GM23338 (cell line): ENCODE results near the gene CRHR1. TPM values are rescaled to one million over a fixed set of nuclear protein-coding genes. Genes with fewer than 3 reads are reported as not detected.

Source experiments
- ATAC-seq: fragments of 200-7000 bp; cut with Tn5 transposase; 3 replicates; pipeline ENCODE4 v1.9.1; 2020
- DNase-seq: peaks from one replicate; pipeline ENCODE4 v3.0.0-alpha.2; 2015; ENCODE audit warnings: low spot score
- H2AFZ ChIP-seq: fragments of 200-600 bp; sonication (generic); 2 replicates; pipeline ENCODE4 v1.8.0; 2016; ENCODE audit warnings: antibody characterized with exemption, mild to moderate bottlenecking, moderate library complexity
- H3F3A ChIP-seq: fragments of 200-600 bp; sonication (generic); replicated peaks from 2 replicates; pipeline ENCODE4 v1.8.0; 2017; ENCODE audit warnings: antibody characterized with exemption, mixed run types, low read depth
- H3K27ac ChIP-seq: fragments of 200-600 bp; sonication (generic); 2 replicates; pipeline ENCODE4 v1.6.1; 2016; ENCODE audit warnings: low read depth
- H3K27me3 ChIP-seq: fragments of 200-600 bp; sonication (generic); 2 replicates; pipeline ENCODE4 v1.8.0; 2016; ENCODE audit warnings: mild to moderate bottlenecking, mixed run types, moderate library complexity; ENCODE audit not compliant: insufficient read depth
- H3K36me3 ChIP-seq: fragments of 200-600 bp; sonication (generic); 2 replicates; pipeline ENCODE4 v1.8.0; 2016; ENCODE audit warnings: mild to moderate bottlenecking; ENCODE audit not compliant: insufficient read depth
- H3K4me1 ChIP-seq: fragments of 200-600 bp; sonication (generic); 2 replicates; pipeline ENCODE4 v1.8.0; 2016; ENCODE audit warnings: mild to moderate bottlenecking, moderate library complexity; ENCODE audit not compliant: insufficient read depth
- H3K4me2 ChIP-seq: fragments of 200-600 bp; sonication (generic); 2 replicates; pipeline ENCODE4 v1.7.1; 2017; ENCODE audit warnings: mixed run types
- H3K4me3 ChIP-seq: fragments of 200-600 bp; sonication (generic); 2 replicates; pipeline ENCODE4 v1.6.1; 2016; ENCODE audit warnings: mixed run types
- H3K79me2 ChIP-seq: fragments of 200-600 bp; sonication (generic); replicated peaks from 2 replicates; pipeline ENCODE4 v1.8.0; 2017; ENCODE audit warnings: mild to moderate bottlenecking; ENCODE audit not compliant: insufficient read depth
- H3K9me2 ChIP-seq: fragments of 200-600 bp; sonication (generic); 2 replicates; pipeline ENCODE4 v1.8.0; 2017; ENCODE audit not compliant: insufficient read depth
- H4K20me1 ChIP-seq: fragments of 200-600 bp; sonication (generic); replicated peaks from 2 replicates; pipeline ENCODE4 v1.8.0; 2017; ENCODE audit warnings: mild to moderate bottlenecking; ENCODE audit not compliant: insufficient read depth
- H3K27ac Mint-ChIP-seq: 2 replicates; pipeline ENCODE4 v1.8.0; 2020; ENCODE audit warnings: inconsistent platforms, mild to moderate bottlenecking, moderate library complexity, mixed read lengths
- H3K27me3 Mint-ChIP-seq: 3 replicates; pipeline ENCODE4 v1.8.0; 2022; ENCODE audit warnings: low read depth, mild to moderate bottlenecking, moderate library complexity, mixed read lengths, inconsistent platforms; ENCODE audit not compliant: insufficient read depth, poor library complexity
- H3K36me3 Mint-ChIP-seq: 3 replicates; pipeline ENCODE4 v1.8.0; 2021; ENCODE audit warnings: low read depth, mild to moderate bottlenecking, inconsistent platforms, moderate library complexity, mixed read lengths
- H3K4me1 Mint-ChIP-seq: 3 replicates; pipeline ENCODE4 v1.8.0; 2020; ENCODE audit warnings: mild to moderate bottlenecking, inconsistent platforms, mixed read lengths
- H3K4me3 Mint-ChIP-seq: 3 replicates; pipeline ENCODE4 v1.8.0; 2021; ENCODE audit warnings: moderate library complexity, mild to moderate bottlenecking, inconsistent platforms, mixed read lengths
- H3K9me3 Mint-ChIP-seq: 3 replicates; pipeline ENCODE4 v1.8.0; 2020; ENCODE audit warnings: moderate library complexity, mild to moderate bottlenecking, inconsistent platforms, mixed read lengths
- CREB1 ChIP-seq: fragments of 250-450 bp; sonication (Bioruptor Pico); IDR thresholded peaks from 2 replicates; pipeline ENCODE4 v1.5.0; 2020; ENCODE audit warnings: low read depth, mild to moderate bottlenecking, moderate library complexity
- CTCF ChIP-seq, 2 experiments: fragments of 200-600 bp in 1 of 2; sonication (generic) in 1 of 2; conservative IDR thresholded peaks; 2 replicates each; pipeline versions ENCODE4 v1.5.1 to v1.6.1; 2016 to 2017; ENCODE audit warnings: antibody characterized with exemption in 2 of 2, low read depth in 2 of 2, mild to moderate bottlenecking in 2 of 2, moderate library complexity in 1 of 2
- EZH2 ChIP-seq: fragments of 200-600 bp; sonication (generic); IDR thresholded peaks from one replicate; pipeline ENCODE4 v1.8.0; 2017; ENCODE audit warnings: antibody characterized with exemption, mild to moderate bottlenecking, low read depth; ENCODE audit not compliant: unreplicated experiment
- JUNB ChIP-seq: IDR thresholded peaks from one replicate; pipeline ENCODE4 v1.6.1; 2016; ENCODE audit warnings: antibody characterized with exemption; ENCODE audit not compliant: unreplicated experiment
- NANOG ChIP-seq: IDR thresholded peaks from 2 replicates; pipeline ENCODE4 v1.6.1; 2016; ENCODE audit warnings: antibody characterized with exemption, borderline replicate concordance
- POLR2AphosphoS5 ChIP-seq: IDR thresholded peaks from 2 replicates; pipeline ENCODE4 v1.6.1; 2016; ENCODE audit warnings: antibody characterized with exemption, low read depth
- REST ChIP-seq: IDR thresholded peaks from one replicate; pipeline ENCODE4 v1.6.1; 2018; ENCODE audit warnings: antibody characterized with exemption; ENCODE audit not compliant: unreplicated experiment
- STAT1 ChIP-seq: IDR thresholded peaks from one replicate; pipeline ENCODE4 v1.6.1; 2016; ENCODE audit warnings: antibody characterized with exemption; ENCODE audit not compliant: unreplicated experiment
- ZNF114 ChIP-seq: fragments of 250-450 bp; sonication (Bioruptor Pico); IDR thresholded peaks from 2 replicates; pipeline ENCODE4 v1.5.0; 2020; ENCODE audit warnings: mild to moderate bottlenecking, moderate library complexity
- polyA plus RNA-seq: library from polyadenylated mRNA; unstranded; fragments of >200 nt; fragmentation: Nextera tagmentation; extraction: Ambion mirVana; gene quantifications from 2 replicates; pipeline ENCODE4 v1.2.1, GENCODE V29; 2016
- total RNA-seq: library from RNA; depleted of rRNA; stranded (reverse); fragments of >200 nt; shearing (Covaris generic); gene quantifications from 2 replicates; pipeline ENCODE4 v1.2.3, GENCODE V29; 2014

Gene CRHR1
- total and polyA plus RNA-seq, 2 experiments from 2014 or later: 0.19 to 0.76 TPM

- no peak for TF ChIP-seq NANOG
- no peak for TF ChIP-seq CTCF (conservative IDR thresholded peaks at IDR 0.05; ENCODE audit: low read depth in 2 of 2)
- no peak for TF ChIP-seq REST
- no peak for TF ChIP-seq POLR2AphosphoS5
- no peak for TF ChIP-seq STAT1
- TF ChIP-seq ZNF114 (CRISPR knock-in tag): no peak
Measured at GRCh38 chr17:45848868-45849535, 64.9 kb downstream of the CRHR1 start (continued).

- H3K4me1 ChIP-seq: no peaks in the 10 kb centered on the region
- no peak for DNase-seq
- H3K4me3 ChIP-seq: no peak overlapping the region
- no peak overlapping the region for H2AFZ ChIP-seq
- H3K36me3 ChIP-seq: no peaks in the 10 kb centered on the region
- no peak overlapping the region for H3K27ac ChIP-seq
- no peak overlapping the region for H3K27ac Mint-ChIP-seq
- no peaks in the 10 kb centered on the region for H4K20me1 ChIP-seq
- no peaks in the 10 kb centered on the region for H3K27me3 ChIP-seq
- H3K9me3 Mint-ChIP-seq: 0 out of 3 replicates have a peak, but pooled peaks cover 1% of the 10 kb centered on the region
- H3F3A ChIP-seq: no peaks in the 10 kb centered on the region
- no peak overlapping the region for H3K4me3 Mint-ChIP-seq
- H3K9me2 ChIP-seq: no peaks in the 10 kb centered on the region
- TF ChIP-seq CREB1 (CRISPR knock-in tag): no peak
- H3K4me2 ChIP-seq: no peak overlapping the region
- no peaks in the 10 kb centered on the region for H3K4me1 Mint-ChIP-seq
- H3K36me3 Mint-ChIP-seq: no peaks in the 10 kb centered on the region
- H3K27me3 Mint-ChIP-seq: peaks cover 18% of the 10 kb centered on the region
- no peaks in the 10 kb centered on the region for H3K79me2 ChIP-seq
- ATAC-seq: no peak
Measured at GRCh38 chr17:45849536-45849990, 65.4 kb downstream of the CRHR1 start.

GRCh38 chr17:45850011-45850410 lies 65.9 kb downstream of the CRHR1 start:
- no peaks in the 10 kb centered on the region for H3K4me1 ChIP-seq
- no peak overlapping the region for H3K27ac ChIP-seq
- no peak overlapping the region for H3K4me3 ChIP-seq
- 0 out of 3 replicates have a peak, but pooled peaks cover 5% of the 10 kb centered on the region for H3K9me3 Mint-ChIP-seq
- no peak overlapping the region for H3K4me2 ChIP-seq
- H3K4me1 Mint-ChIP-seq: no peaks in the 10 kb centered on the region
- no peaks in the 10 kb centered on the region for H3K36me3 Mint-ChIP-seq
- TF ChIP-seq NANOG (no peak), JUNB (no peak), EZH2 (no peak)
- no peaks in the 10 kb centered on the region for H3K79me2 ChIP-seq
- no peaks in the 10 kb centered on the region for H4K20me1 ChIP-seq
- peaks cover 21% of the 10 kb centered on the region for H3K27me3 Mint-ChIP-seq
- no peak overlapping the region for H3K27ac Mint-ChIP-seq
- no peak overlapping the region for H3K4me3 Mint-ChIP-seq
- H2AFZ ChIP-seq: no peak overlapping the region
- H3K36me3 ChIP-seq: no peaks in the 10 kb centered on the region
- no peaks in the 10 kb centered on the region for H3K27me3 ChIP-seq
- ATAC-seq (no peak), DNase-seq (no peak)
- no peaks in the 10 kb centered on the region for H3K9me2 ChIP-seq
- no peaks in the 10 kb centered on the region for H3F3A ChIP-seq
